GM18951 (cell line): ENCODE results near the gene BICC1.

Experiments used
- POLR2A ChIP-seq: IDR thresholded peaks from 4 replicates; pipeline ENCODE4 v1.6.1; 2011; ENCODE audit warnings: mild to moderate bottlenecking; ENCODE audit not compliant: insufficient read length, insufficient read depth; ENCODE audit errors: extremely low read depth
- in situ Hi-C: fragments of 300-500 bp; cut with MboI; formaldehyde crosslinking; loops from one replicate; pipeline ENCODE4 v1.12.0; 2022; ENCODE audit warnings: low sequenced_read_pairs, mixed read lengths, inconsistent platforms; ENCODE audit not compliant: unreplicated experiment

Gene BICC1

GRCh38 chr10:58642916-58643428 lies 130.3 kb downstream of the BICC1 start:
- TF ChIP-seq POLR2A, result no peak
- in situ Hi-C loops, result no loop called here

- in situ Hi-C loops, result no loop called here
- no peak for TF ChIP-seq POLR2A
Observed at GRCh38 chr10:58644311-58644710, 131.6 kb downstream of the BICC1 start.

- in situ Hi-C loops, result no loop called here
- no peak for TF ChIP-seq POLR2A
Observed at GRCh38 chr10:58645416-58646146, 132.9 kb downstream of the BICC1 start.

- in situ Hi-C loops, result no loop called here
- no peak for TF ChIP-seq POLR2A
Observed at GRCh38 chr10:58647376-58648112, 134.9 kb downstream of the BICC1 start.

GRCh38 chr10:58648131-58648530 lies 135.5 kb downstream of the BICC1 start:
- in situ Hi-C loops, result no loop called here
- TF ChIP-seq POLR2A, result no peak

- in situ Hi-C loops, result no loop called here
- no peak for TF ChIP-seq POLR2A
Observed at GRCh38 chr10:58651040-58651439, 138.4 kb downstream of the BICC1 start.

- TF ChIP-seq POLR2A, result no peak
- in situ Hi-C loops, result no loop called here
Observed at GRCh38 chr10:58651742-58652141, 139.1 kb downstream of the BICC1 start.

- TF ChIP-seq POLR2A, result no peak
- in situ Hi-C loops, result no loop called here
Observed at GRCh38 chr10:58653139-58653538, 140.5 kb downstream of the BICC1 start.

- in situ Hi-C loops, result no loop called here
- no peak for TF ChIP-seq POLR2A
Observed at GRCh38 chr10:58660575-58661255, 148.0 kb downstream of the BICC1 start.

GRCh38 chr10:58661336-58661735 lies 148.7 kb downstream of the BICC1 start:
- in situ Hi-C loops, result no loop called here
- no peak for TF ChIP-seq POLR2A

- in situ Hi-C loops, result no loop called here
- TF ChIP-seq POLR2A, result no peak
Observed at GRCh38 chr10:58661902-58662301, 149.2 kb downstream of the BICC1 start.

GRCh38 chr10:58662314-58662713 lies 149.6 kb downstream of the BICC1 start:
- no peak for TF ChIP-seq POLR2A
- in situ Hi-C loops, result no loop called here

- in situ Hi-C loops, result no loop called here
- TF ChIP-seq POLR2A, result no peak
Observed at GRCh38 chr10:58665361-58665760, 152.7 kb downstream of the BICC1 start.
